Fibroblast of mammary gland (primary cell): ENCODE measurements around the gene GAPDHS.

ENCODE experiments used
- DNase-seq: peaks from one replicate; pipeline ENCODE4 v3.0.0-alpha.2; 2010; ENCODE audit warnings: low read depth
- H3K4me3 ChIP-seq: 2 replicates; pipeline ENCODE4 v1.5.1; 2011; ENCODE audit warnings: low read depth, mild to moderate bottlenecking, low read length, moderate library complexity; ENCODE audit not compliant: control insufficient read depth
- TF ChIP-seq, protein P1 (sequence below): conservative IDR thresholded peaks from 2 replicates; pipeline ENCODE4 v1.5.1; 2011; ENCODE audit warnings: low read depth, low read length, inconsistent platforms; ENCODE audit not compliant: control insufficient read depth, insufficient read depth

The GAPDHS gene

GRCh38 chr19:35500611-35501010 is 32.6 kb upstream of the GAPDHS start:
- no peak for DNase-seq
- TF ChIP-seq, protein P1, sequence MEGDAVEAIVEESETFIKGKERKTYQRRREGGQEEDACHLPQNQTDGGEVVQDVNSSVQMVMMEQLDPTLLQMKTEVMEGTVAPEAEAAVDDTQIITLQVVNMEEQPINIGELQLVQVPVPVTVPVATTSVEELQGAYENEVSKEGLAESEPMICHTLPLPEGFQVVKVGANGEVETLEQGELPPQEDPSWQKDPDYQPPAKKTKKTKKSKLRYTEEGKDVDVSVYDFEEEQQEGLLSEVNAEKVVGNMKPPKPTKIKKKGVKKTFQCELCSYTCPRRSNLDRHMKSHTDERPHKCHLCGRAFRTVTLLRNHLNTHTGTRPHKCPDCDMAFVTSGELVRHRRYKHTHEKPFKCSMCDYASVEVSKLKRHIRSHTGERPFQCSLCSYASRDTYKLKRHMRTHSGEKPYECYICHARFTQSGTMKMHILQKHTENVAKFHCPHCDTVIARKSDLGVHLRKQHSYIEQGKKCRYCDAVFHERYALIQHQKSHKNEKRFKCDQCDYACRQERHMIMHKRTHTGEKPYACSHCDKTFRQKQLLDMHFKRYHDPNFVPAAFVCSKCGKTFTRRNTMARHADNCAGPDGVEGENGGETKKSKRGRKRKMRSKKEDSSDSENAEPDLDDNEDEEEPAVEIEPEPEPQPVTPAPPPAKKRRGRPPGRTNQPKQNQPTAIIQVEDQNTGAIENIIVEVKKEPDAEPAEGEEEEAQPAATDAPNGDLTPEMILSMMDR: no peak
- no peak overlapping the region for H3K4me3 ChIP-seq

GRCh38 chr19:35501684-35502083 is 31.6 kb upstream of the GAPDHS start:
- TF ChIP-seq, protein P1: no peak
- DNase-seq: peak; percentile 51
- no peak overlapping the region for H3K4me3 ChIP-seq

DNA sequence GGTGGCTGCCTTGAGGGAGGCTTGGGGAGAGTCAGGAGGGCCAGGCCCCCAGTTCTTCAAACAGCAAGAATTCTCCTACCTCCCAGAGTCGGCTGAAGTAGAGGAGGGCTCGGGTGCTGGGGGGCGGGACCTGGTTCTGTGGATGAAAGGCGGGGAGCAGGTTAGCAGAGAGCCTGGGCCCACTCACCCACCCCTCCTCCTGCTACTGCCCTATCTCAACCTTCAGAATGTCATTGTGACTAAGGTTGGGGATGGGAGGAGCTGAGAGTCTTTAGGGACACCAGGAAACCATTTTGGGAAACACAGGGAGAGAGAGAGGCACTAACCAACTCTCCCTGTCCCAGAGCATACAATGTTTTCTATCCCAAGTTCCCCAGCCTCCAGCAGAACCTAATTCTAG is 30.5 kb upstream of the GAPDHS start:
- H3K4me3 ChIP-seq: no peak overlapping the region
- TF ChIP-seq, protein P1: no peak
- no peak for DNase-seq

- TF ChIP-seq, protein P1: no peak
- no peak for DNase-seq
- no peak overlapping the region for H3K4me3 ChIP-seq
These were observed 27.2 kb upstream of the GAPDHS start for GRCh38 chr19:35506011-35506410.

GRCh38 chr19:35507561-35507960 is 25.7 kb upstream of the GAPDHS start:
- TF ChIP-seq, protein P1: no peak
- no peak for DNase-seq
- no peak overlapping the region for H3K4me3 ChIP-seq

DNA sequence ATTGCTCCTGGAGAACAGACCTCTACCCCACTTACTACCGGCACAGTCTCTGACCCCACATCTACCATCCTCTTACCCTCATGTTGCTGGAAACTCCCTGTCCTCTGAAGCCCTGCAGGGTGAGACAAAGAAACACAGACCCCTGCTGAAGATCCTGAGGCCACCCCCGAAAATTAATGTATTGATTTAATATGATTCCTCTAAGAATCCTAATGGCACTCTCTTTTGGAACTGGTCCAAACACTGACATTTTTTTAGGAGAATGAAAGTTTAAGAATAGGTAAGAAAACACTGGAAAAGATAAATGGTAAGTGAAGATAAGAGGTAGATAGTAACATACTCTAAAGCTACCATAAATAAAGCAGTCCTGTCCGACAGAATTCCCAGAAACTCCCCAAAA is 25.1 kb upstream of the GAPDHS start:
- TF ChIP-seq, protein P1: no peak
- no peak overlapping the region for H3K4me3 ChIP-seq
- no peak for DNase-seq

GRCh38 chr19:35509018-35509652 is 24.1 kb upstream of the GAPDHS start:
- DNase-seq: no peak
- H3K4me3 ChIP-seq: no peak overlapping the region
- TF ChIP-seq, protein P1: no peak
